ENCODE measurements around the gene NUDC. TPM values are rescaled to one million over a fixed set of nuclear protein-coding genes. Genes with fewer than 3 reads are reported as not detected.
A peak's percentile ranks its signal among the peaks of the same experiment; 100 is the strongest.

The NUDC gene
- total RNA-seq, 1 experiment from 2014 or later = 161 TPM

GRCh38 chr1:26911399-26912146, 10.0 kb upstream of the NUDC start:
- DNase-seq (ENCODE audit: low read depth, low spot score) (no peak), ATAC-seq (no peak)
- H3K27me3 ChIP-seq (ENCODE audit: control insufficient read depth, insufficient read depth, low read length) = no peaks in the 10 kb centered on the region
- ChIA-PET POLR2A (no interaction called here), CTCF (interaction anchor here (0.5 kb wide), 1 partner anchor 135 kb away, joined by 4 read pairs; no protein-coding TSS in a partner anchor)
- no peaks in the 10 kb centered on the region for H3K36me3 ChIP-seq (ENCODE audit: control insufficient read depth, insufficient read depth, low read length)
- TF ChIP-seq SIN3A (IDR thresholded peaks at IDR 0.05; ENCODE audit: borderline replicate concordance, insufficient read depth, low read depth, low read length) (no peak), REST (IDR thresholded peaks at IDR 0.05; ENCODE audit: insufficient read depth in 1 of 2, low read depth in 2 of 2, low read length in 1 of 2) (no peak), CTCF (IDR thresholded peaks at IDR 0.05) (no peak), TCF7L2 (IDR thresholded peaks at IDR 0.05; ENCODE audit: low read depth, low read length) (no peak), POLR2AphosphoS5 (IDR thresholded peaks at IDR 0.05; ENCODE audit: low read depth, low read length) (no peak)
- in situ Hi-C loops (cut with HindIII; ENCODE audit: low pct_unique_long_range_greater_than_20kb, low sequenced_read_pairs) = no loop called here
- no TSS peak for BruUV-seq (replicated peaks)
- H3K4me3 ChIP-seq (ENCODE audit: low read depth in 2 of 2, low read length in 2 of 2) = peak overlapping the region in 1 of 2 experiments; percentile 27; a peak in 1 of 4 replicates
- peak overlapping the region; percentile 83 for H3K27ac ChIP-seq (ENCODE audit: low read length)
- no peaks in the 10 kb centered on the region for H3K9me3 ChIP-seq (ENCODE audit: control insufficient read depth, insufficient read depth, low read depth, low read length)
- intact Hi-C loops (cut with micrococcal nuclease; ENCODE audit: unreplicated experiment) = no loop called here
- peaks cover 58% of the 10 kb centered on the region for H3K4me1 ChIP-seq (ENCODE audit: control insufficient read depth, insufficient read depth, low read length)

GRCh38 chr1:26912147-26912490, 9.4 kb upstream of the NUDC start:
- ChIA-PET POLR2A (no interaction called here), CTCF (interaction anchor here (0.5 to 0.7 kb wide), 2 partner anchors 121 to 134 kb away, joined by 3 to 4 read pairs; no protein-coding TSS in a partner anchor)
- in situ Hi-C loops (cut with HindIII; ENCODE audit: low pct_unique_long_range_greater_than_20kb, low sequenced_read_pairs) (no loop called here), intact Hi-C loops (cut with micrococcal nuclease; ENCODE audit: unreplicated experiment) (no loop called here)
- Histone ChIP-seq H3K4me1 (ENCODE audit: control insufficient read depth, insufficient read depth, low read length) (peaks cover 55% of the 10 kb centered on the region), H3K9me3 (ENCODE audit: control insufficient read depth, insufficient read depth, low read depth, low read length) (no peaks in the 10 kb centered on the region), H3K36me3 (ENCODE audit: control insufficient read depth, insufficient read depth, low read length) (no peaks in the 10 kb centered on the region), H3K27me3 (ENCODE audit: control insufficient read depth, insufficient read depth, low read length) (no peaks in the 10 kb centered on the region), H3K4me3 (ENCODE audit: low read depth in 2 of 2, low read length in 2 of 2) (peak overlapping the region in 1 of 2 experiments; percentile 27; a peak in 2 of 4 replicates), H3K27ac (ENCODE audit: low read length) (peak overlapping the region; percentile 83)
- no peak for ATAC-seq
- BruUV-seq (replicated peaks) = no TSS peak
- TF ChIP-seq TCF7L2 (IDR thresholded peaks at IDR 0.05; ENCODE audit: low read depth, low read length) (no peak), POLR2AphosphoS5 (IDR thresholded peaks at IDR 0.05; ENCODE audit: low read depth, low read length) (no peak), REST (IDR thresholded peaks at IDR 0.05; ENCODE audit: insufficient read depth in 1 of 2, low read depth in 2 of 2, low read length in 1 of 2) (no peak), CTCF (IDR thresholded peaks at IDR 0.05) (no peak), SIN3A (IDR thresholded peaks at IDR 0.05; ENCODE audit: borderline replicate concordance, insufficient read depth, low read depth, low read length) (no peak)
- DNase-seq (ENCODE audit: low read depth, low spot score) = no peak

Measured in Panc1 (cell line).